GM21360 (cell line): Measurements from ENCODE around the gene ACSF2.
A peak's percentile ranks its signal among the peaks of the same experiment; 100 is the strongest.
"Not testable (repeated sequence)": the region's sequence is repeated elsewhere in the genome, so short reads cannot be mapped to it uniquely, and the experiment has no call there.

Experiments
- ATAC-seq: cut with Tn5 transposase; IDR thresholded peaks from one replicate; pipeline ENCODE4 v1.9.1; 2021; ENCODE audit warnings: mild to moderate bottlenecking, moderate library complexity; ENCODE audit not compliant: unreplicated experiment

The ACSF2 gene, protein sequence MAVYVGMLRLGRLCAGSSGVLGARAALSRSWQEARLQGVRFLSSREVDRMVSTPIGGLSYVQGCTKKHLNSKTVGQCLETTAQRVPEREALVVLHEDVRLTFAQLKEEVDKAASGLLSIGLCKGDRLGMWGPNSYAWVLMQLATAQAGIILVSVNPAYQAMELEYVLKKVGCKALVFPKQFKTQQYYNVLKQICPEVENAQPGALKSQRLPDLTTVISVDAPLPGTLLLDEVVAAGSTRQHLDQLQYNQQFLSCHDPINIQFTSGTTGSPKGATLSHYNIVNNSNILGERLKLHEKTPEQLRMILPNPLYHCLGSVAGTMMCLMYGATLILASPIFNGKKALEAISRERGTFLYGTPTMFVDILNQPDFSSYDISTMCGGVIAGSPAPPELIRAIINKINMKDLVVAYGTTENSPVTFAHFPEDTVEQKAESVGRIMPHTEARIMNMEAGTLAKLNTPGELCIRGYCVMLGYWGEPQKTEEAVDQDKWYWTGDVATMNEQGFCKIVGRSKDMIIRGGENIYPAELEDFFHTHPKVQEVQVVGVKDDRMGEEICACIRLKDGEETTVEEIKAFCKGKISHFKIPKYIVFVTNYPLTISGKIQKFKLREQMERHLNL

DNA sequence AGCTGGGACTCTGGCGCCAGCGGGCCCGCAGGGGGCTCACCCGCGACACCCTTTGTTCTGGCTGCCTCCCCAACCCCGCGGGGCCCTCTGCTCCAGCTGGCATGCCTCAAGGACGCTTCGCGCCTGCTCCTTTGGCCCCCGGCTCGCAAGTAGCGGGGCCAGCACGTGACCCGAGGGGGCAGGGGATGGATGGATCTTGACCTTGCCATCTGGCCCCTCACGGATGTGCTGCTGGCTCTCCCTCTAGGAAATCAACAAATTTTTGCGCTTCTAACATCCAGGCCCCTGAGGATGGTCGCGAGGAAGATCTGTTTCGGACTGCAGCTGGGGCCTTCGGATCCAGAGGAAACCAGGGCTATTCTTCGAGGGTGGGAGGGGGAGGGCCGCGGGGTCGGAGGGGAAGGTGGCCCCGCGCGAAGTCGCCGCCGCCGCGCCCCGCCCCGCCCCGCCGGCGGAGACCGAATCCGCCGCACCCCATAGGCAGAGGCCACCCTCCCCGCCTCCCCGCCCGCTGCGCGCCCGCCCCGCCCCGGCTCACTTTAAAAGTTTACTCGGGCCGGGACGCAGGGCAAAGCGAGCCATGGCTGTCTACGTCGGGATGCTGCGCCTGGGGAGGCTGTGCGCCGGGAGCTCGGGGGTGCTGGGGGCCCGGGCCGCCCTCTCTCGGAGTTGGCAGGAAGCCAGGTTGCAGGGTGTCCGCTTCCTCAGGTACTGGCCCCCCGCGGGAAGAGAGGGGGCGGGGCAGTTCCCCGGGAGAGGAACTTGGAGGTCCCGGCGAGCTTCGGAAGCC, at the start of gene ACSF2:
Gene ACSF2 (plus strand): TSS at position 537 of the 790 bp plus-strand sequence. CDS start 44 bp downstream, at position 581.
- peak; percentile 51 for ATAC-seq

- no peak for ATAC-seq
These were observed 46.5 kb upstream of the ACSF2 start for GRCh38 chr17:50379351-50380132.

DNA sequence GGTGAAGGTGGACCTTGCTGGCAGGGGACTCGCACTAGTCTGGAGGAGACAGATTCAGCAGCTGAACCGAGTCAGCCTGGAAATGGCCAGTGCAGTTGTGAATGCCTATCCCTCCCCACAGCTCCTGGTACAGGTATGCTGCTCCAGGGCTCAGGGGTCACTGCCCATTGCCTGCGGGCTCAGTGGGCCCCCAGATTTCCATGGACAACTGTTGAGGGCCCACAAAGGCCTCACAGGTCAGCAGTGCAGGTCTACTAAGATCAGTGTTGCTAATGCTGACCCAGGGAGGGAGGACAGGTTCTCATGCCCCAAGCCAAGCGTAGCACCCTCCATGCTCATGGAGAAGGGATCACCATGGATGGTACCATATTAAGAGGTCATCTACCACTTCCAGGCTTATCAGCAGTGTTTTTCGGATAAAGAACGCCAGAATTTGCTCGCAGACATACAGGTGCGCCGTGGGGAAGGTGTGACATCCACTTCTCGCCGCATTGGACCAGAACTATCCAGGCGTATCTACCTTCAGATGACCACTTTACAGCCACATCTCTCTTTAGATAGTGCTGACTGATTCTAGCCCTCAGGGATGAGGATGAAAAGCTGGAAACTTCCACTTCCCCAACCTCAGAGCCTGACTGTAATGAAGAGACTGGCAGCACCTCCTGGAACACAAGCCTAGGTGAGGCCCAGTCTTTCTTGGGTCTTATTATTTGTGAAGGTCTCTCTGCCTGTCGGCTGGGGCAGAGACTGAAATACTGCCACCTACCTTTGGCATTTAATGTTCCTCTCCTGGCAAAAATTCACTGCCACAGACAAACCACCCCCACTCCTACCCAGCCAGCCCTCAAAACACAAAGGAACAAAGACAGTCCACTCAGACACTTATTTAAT, 45.4 kb upstream of the ACSF2 start:
- no peak for ATAC-seq

GRCh38 chr17:50381260-50381815, 44.7 kb upstream of the ACSF2 start:
- no peak for ATAC-seq

GRCh38 chr17:50381920-50382319, 44.1 kb upstream of the ACSF2 start:
- ATAC-seq = no peak

DNA sequence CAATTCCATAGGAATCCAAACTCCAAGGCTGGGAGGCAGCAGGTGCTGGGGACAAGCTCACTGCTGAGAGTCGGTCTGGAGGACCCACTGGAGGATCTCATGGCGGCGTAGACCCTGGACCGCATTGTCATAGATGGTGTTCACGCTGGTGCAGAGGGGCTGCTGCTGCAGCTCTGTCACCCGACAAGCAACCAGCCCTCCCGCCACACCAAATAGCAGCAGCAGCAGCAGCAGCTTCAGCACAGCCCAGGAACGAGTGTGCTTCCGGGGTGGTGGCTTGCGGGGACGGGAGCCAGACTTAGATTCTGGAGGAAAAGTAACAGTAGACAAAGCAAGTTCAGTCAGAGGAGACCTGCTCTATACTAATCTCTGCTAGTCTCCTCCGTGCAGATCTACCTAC, 43.1 kb upstream of the ACSF2 start:
- ATAC-seq = no peak

- no peak for ATAC-seq
These were observed 39.5 kb upstream of the ACSF2 start for GRCh38 chr17:50386510-50386909.

GRCh38 chr17:50388728-50389127, 37.3 kb upstream of the ACSF2 start:
- ATAC-seq = no peak

- no peak for ATAC-seq
These were observed 36.5 kb upstream of the ACSF2 start for GRCh38 chr17:50389534-50389933.

GRCh38 chr17:50392621-50393020, 33.4 kb upstream of the ACSF2 start:
- ATAC-seq = no peak

- no peak for ATAC-seq
These were observed 32.3 kb upstream of the ACSF2 start for GRCh38 chr17:50393700-50394099.

GRCh38 chr17:50394711-50395110, 31.3 kb upstream of the ACSF2 start:
- no peak for ATAC-seq

- no peak for ATAC-seq
These were observed 29.5 kb upstream of the ACSF2 start for GRCh38 chr17:50396261-50397110.

- ATAC-seq = peak; percentile 96
These were observed 28.7 kb upstream of the ACSF2 start, which contains the start of gene LRRC59 for GRCh38 chr17:50397111-50397918. Gene LRRC59, minus strand, starts transcription at chr17:50397523. Its CDS starts 206 bp downstream, at chr17:50397317.

DNA sequence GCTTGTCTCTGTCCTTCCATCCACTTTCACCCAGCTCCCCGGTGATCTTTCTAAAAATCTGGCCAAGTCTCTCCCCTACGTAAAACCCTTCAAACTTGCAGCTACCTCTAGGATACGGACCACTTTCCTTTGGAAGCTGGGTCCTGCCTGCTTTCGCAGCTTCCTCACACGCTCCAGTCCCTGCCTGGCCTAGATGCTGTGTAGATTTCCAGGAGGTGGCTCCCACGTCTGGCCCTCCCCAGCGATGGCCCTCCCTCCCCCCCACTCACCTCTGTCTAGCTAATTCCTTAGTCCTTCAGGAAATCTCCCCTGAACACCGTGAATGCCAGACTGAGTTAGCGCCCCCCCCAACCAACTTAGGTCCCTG, 28.1 kb upstream of the ACSF2 start:
- no peak for ATAC-seq

- ATAC-seq = not testable (repeated sequence)
These were observed 27.3 kb upstream of the ACSF2 start for GRCh38 chr17:50398672-50399071.

GRCh38 chr17:50399591-50399990, 26.4 kb upstream of the ACSF2 start:
- ATAC-seq = not testable (repeated sequence)

DNA sequence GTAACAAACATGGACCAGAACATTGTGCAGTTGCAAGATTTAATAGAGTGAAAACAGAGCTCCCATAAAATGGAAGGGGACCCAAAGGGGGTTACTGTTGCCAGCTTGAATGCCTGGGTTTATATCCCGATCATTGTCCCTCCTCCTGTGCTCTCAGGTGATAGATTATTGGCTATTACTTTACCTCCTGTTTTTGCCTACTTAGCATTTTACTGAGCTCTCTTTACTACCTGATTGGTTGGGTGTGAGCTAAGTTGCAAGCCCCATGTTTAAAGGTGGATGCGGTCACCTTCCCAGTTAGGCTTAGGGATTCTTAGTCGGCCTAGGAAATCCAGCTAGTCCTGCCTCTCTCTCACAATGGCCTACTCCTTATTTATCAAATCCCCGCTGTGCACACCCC, 20.7 kb upstream of the ACSF2 start:
- not testable (repeated sequence) for ATAC-seq
